Measurements from ENCODE around the gene UQCRH. TPM values are rescaled to one million over a fixed set of nuclear protein-coding genes. Genes with fewer than 3 reads are reported as not detected.
"Not testable (repeated sequence)": the region's sequence is repeated elsewhere in the genome, so short reads cannot be mapped to it uniquely, and the experiment has no call there.

Gene UQCRH
- total RNA-seq, 1 donor from 2014 or later = 1,191 TPM

DNA sequence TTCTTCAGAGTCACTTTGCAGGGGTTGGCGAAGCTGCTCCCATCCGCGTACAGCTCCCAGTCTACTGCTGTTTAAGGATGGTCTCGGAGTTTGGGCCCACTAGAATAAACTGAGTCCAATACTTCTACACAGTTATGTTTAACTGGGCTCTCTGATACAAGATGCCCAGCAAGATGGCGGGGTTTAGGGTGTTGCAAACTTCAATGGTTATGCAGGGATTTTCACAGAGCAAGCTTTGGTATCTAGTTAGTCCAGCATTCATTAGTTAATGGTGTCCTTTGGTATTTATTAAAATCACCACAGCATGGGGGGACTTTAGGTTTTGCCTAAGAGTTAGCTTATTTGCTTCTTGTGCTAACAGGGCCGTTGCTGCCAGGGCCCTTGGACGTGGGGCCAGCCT is 24.7 kb downstream of the UQCRH start:
- DNase-seq; ATAC-seq; intact Hi-C loops (cut with micrococcal nuclease): not testable (repeated sequence)

DNA sequence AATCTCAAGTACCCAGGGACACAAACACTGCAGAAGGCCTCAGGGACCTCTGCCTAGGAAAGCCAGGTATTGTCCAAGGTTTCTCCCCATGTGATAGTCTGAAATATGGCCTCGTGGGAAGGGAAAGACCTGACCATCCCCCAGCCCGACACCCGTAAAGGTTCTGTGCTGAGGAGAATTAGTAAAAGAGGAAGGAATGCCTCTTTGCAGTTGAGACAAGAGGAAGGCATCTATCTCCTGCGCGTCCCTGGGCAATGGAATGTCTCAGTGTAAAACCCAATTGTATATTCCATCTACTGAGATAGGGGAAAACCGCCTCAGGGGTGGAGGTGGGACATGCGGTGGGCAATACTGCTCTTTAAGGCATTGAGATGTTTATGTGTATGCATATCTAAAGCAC is 26.3 kb downstream of the UQCRH start:
- intact Hi-C loops (cut with micrococcal nuclease); ATAC-seq; DNase-seq: not testable (repeated sequence)

DNA sequence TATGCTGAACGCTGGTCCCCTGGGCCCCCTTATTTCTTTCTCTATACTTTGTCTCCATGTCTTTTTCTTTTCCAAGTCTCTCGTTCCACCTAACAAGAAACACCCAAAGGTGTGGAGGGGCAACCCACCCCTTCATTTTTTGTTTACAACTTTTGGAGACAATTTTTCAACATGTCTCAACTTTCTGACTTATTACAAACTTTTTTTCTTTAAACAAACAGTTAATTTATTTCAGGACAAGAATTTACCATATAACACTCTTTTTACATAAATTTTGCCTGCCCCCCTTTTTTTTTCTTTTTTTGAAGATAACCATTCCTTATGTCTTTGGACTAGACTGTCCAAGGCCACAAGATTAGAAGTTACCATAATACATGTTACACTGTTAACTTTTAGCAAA is 26.9 kb downstream of the UQCRH start:
- intact Hi-C loops (cut with micrococcal nuclease) = not testable (repeated sequence)

GRCh38 chr1:46331786-46332540 is 28.5 kb downstream of the UQCRH start:
- DNase-seq, ATAC-seq: not testable (repeated sequence)

More for the DNA sequence above, 26.9 kb downstream of the UQCRH start:
- ATAC-seq, DNase-seq: not testable (repeated sequence)

DNA sequence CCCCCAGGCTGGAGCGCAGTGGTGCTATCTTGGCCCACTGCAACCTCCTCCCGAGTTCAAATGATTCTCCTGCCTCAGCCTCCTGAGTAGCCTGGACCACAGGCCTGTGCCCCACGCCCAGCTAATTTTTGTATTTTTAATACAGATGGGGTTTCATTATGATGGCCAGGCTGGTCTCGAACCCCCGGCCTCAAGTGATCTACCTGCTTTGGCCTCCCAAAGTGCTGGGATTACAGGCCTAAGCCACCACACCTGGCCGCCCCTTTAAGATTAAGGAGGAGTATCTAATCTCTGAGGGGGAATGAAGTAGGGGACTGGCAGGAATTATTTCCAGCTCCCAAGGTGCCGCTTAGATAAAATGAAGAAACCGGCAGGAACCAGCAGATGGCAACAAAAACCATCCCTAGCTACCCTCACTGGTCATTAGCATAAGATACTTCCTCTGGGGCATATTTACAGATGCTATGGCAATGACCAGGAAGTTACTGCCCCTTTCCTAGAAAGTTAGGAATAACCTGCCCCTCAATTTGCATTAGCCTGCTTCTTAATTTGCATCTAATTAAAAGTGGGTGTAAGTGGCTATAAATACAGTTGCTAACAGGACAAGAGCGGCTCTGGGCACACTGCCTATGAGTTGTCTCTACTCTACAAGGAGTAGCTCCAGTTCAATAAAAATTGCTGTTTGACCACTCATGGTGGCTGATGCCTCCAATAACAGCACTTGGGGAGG is 30.0 kb downstream of the UQCRH start:
- intact Hi-C loops (cut with micrococcal nuclease) = no loop called here
- no peak for DNase-seq
- no peak for ATAC-seq

More at GRCh38 chr1:46331786-46332540, 28.5 kb downstream of the UQCRH start:
- intact Hi-C loops (cut with micrococcal nuclease) = not testable (repeated sequence)

GRCh38 chr1:46334030-46334384 is 30.5 kb downstream of the UQCRH start:
- ATAC-seq (no peak), DNase-seq (no peak)
- intact Hi-C loops (cut with micrococcal nuclease) = no loop called here

- intact Hi-C loops (cut with micrococcal nuclease) = no loop called here
- ATAC-seq = no peak
- DNase-seq = no peak
Measured at GRCh38 chr1:46335081-46335480, 31.6 kb downstream of the UQCRH start.

- ATAC-seq; DNase-seq; intact Hi-C loops (cut with micrococcal nuclease): not testable (repeated sequence)
Measured at GRCh38 chr1:46337409-46337808, 33.9 kb downstream of the UQCRH start.

DNA sequence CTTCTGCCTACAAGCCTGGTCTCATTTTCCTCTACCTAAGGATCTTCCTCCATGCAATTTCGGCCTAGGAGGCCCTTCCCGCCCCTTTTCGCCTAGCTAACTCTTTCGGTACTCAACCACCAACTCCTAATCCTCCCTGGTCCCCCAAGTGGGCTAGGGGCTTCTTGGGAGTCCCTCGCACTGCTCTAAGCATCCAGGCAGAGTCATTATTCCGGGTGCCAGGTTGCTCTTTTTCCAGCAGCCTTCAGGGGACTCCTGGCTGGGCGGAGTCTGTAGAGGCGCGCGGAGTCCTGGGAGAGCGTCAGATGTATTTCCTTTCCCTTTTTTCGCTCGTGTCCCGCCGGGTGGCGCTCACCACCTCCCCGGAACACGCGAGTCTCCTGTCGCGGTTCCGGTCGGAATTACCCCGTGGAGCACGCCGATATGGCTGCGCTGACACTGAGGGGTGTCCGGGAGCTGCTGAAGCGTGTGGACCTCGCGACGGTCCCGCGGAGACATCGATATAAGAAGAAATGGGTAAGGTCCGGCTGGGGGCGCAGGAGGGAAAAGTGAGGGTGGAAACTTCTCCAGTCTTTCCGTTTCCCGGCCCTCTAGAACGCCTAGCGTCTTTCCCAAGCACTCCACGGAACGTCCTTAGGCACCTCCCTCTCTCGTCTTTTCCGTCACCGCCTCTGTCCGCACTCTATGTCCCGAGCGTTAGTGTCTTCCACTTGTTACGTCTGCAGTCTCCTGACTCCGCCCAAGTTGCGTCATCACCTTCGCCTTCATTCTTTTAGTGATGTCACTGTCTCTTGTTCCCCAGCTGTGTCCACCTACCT is 37.1 kb downstream of the UQCRH start, which contains the start of gene NSUN4:
NSUN4 (plus strand) TSS at position 404 of the 818 bp plus-strand sequence; CDS start at position 424, 20 bp downstream.
- peak; percentile 93 for DNase-seq
- intact Hi-C loops (cut with micrococcal nuclease) = no loop called here
- peak; percentile 95 for ATAC-seq

DNA sequence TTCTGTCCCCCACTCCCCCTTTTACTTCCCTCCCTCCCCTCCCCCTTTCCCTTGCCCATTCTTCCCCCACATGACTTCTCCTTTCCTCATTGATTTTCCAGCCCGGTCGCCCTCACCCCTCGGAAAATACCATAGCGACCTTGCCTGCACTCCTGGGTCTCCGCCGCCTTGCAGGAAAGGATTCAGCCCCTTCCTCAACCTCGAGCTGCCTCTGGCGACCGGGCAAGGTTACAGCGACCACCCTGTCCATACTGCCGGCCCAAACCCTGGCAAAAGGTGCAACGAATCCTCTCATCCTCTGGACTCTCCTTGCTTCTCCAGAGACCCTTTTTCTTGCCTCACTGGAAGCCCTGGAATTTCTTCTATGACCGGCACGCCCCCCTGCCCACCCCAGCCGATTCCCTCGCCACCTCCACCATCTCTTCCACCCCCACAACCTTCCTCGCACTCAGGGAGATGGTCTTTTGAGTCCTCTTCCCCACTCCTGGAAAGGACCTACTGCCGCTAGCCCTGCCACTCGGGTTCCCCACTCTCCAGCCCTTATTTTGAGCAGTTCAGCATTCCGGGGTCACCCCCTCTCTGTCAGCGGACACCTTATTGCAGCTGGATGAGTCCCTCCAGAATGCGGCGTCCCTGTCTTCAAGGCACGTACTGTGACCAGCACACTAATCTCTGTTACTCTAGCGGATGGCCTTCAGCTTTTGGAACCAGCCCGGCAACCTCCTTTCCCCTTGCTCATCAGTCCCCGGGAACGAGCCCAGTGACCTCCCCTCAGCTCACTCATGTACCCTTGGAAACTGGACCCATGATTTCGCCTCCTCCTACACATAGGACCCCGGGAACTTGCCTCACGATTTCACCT is 38.0 kb downstream of the UQCRH start:
- ATAC-seq = no peak
- intact Hi-C loops (cut with micrococcal nuclease) = no loop called here
- DNase-seq = peak; percentile 38

DNA sequence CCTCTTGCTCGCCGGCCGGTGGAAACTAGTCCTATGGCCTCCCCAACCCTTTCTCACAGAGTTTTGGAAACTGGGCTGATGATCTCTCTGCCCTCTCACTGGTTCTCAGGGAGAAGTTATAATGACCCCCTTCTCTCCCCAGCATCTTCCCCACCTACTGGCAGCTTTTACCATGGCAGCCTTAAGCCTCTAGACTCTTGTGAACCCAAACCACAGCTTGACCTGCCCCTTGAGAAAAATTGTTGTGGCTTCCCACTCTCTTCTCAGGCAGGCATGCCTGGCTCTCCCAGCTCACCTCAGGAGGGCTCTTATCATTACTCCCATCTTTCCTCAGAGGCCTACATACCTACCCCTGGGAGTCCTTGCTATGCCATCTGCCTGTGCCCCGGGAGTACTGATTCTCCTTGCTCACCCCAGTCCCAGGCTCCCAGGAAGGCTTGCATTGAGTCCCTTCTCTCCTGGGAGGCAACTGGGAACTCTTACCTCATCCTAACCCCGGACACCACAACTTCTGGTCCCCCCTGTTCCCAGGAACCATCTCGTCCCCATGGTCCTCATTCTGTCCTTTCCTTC is 38.7 kb downstream of the UQCRH start:
- intact Hi-C loops (cut with micrococcal nuclease) = no loop called here
- DNase-seq (no peak), ATAC-seq (no peak)

- intact Hi-C loops (cut with micrococcal nuclease) = no loop called here
- ATAC-seq (no peak), DNase-seq (no peak)
Measured at GRCh38 chr1:46342677-46343350, 39.3 kb downstream of the UQCRH start.

DNA sequence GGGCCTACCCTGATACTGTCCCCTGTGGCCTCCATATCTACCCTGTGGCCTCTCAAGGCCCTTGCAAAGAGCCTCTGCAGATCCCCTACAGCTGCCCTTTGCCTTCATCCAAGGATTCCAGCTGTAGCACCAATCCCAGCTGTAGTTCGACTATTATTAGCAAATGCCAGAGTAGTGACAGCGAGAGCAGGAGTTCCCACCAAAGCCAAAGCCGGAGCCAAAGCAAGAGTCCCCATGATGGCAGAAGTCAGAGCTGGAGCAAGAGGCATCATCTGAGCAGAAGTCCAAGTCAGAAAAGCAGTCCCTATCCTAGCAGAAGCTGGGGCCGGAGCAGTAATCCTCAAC is 39.8 kb downstream of the UQCRH start:
- no peak for DNase-seq
- ATAC-seq = no peak
- intact Hi-C loops (cut with micrococcal nuclease) = no loop called here

GRCh38 chr1:46343705-46344104 is 40.2 kb downstream of the UQCRH start:
- no peak for DNase-seq
- no peak for ATAC-seq
- intact Hi-C loops (cut with micrococcal nuclease) = no loop called here

- no peak for ATAC-seq
- intact Hi-C loops (cut with micrococcal nuclease) = no loop called here
- DNase-seq = no peak
Measured at GRCh38 chr1:46344481-46344880, 41.0 kb downstream of the UQCRH start.

DNA sequence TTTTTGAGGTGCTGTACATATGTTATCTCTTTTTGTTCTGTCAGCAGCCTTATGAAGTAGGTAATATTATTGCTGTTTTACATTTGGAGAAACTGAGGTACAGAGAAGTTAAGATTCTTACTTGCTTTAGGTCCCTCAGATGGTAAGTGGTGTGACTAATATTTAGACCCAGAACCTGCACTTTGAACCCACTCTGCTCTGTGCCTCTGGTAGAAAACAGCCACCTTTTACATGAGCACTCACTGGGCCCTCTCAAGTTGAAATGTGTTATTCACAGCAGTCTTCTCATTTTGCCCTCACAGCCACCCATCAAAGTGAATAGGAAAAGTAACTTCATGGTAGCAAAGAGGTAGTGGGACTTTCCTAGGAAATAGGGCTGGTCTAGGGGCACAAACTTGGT is 41.8 kb downstream of the UQCRH start:
- intact Hi-C loops (cut with micrococcal nuclease) = no loop called here
- DNase-seq (no peak), ATAC-seq (no peak)

- intact Hi-C loops (cut with micrococcal nuclease) = no loop called here
- ATAC-seq (no peak), DNase-seq (no peak)
Measured at GRCh38 chr1:46352363-46352762, 48.9 kb downstream of the UQCRH start.

- ATAC-seq; DNase-seq; intact Hi-C loops (cut with micrococcal nuclease): not testable (repeated sequence)
Measured at GRCh38 chr1:46355920-46356319, 52.4 kb downstream of the UQCRH start.
